C4-2B (cell line): ENCODE data around the gene RNASE9.
"Not testable (repeated sequence)": the region's sequence is repeated elsewhere in the genome, so short reads cannot be mapped to it uniquely, and the experiment has no call there.

Source experiments
- H3K27ac ChIP-seq: fragments of 450-650 bp; 2 replicates; pipeline ENCODE4 v1.5.1; 2017
- CTCF ChIP-seq: fragments of 450-650 bp; conservative IDR thresholded peaks from 2 replicates; pipeline ENCODE4 v1.5.1; 2017; ENCODE audit warnings: mild to moderate bottlenecking
- ZFX ChIP-seq: fragments of 450-650 bp; IDR thresholded peaks from 2 replicates; pipeline ENCODE4 v1.6.1; 2017

The RNASE9 gene

GRCh38 chr14:20508367-20508766 lies 52.5 kb downstream of the RNASE9 start:
- TF ChIP-seq CTCF (no peak), ZFX (no peak)
- no peak overlapping the region for H3K27ac ChIP-seq

GRCh38 chr14:20507537-20507936 lies 53.3 kb downstream of the RNASE9 start:
- not testable (repeated sequence) for H3K27ac ChIP-seq

GRCh38 chr14:20506752-20507151 lies 54.1 kb downstream of the RNASE9 start:
- not testable (repeated sequence) for H3K27ac ChIP-seq

GRCh38 chr14:20506276-20506675 lies 54.6 kb downstream of the RNASE9 start:
- H3K27ac ChIP-seq = not testable (repeated sequence)
